ENCODE measurements around the gene CDH24. TPM values are rescaled to one million over a fixed set of nuclear protein-coding genes. Genes with fewer than 3 reads are reported as not detected.
"Not testable (repeated sequence)": the region's sequence is repeated elsewhere in the genome, so short reads cannot be mapped to it uniquely, and the experiment has no call there.

CDH24 gene
- total and polyA plus RNA-seq, 12 donors = 0.57 to 9.1 (median 1.6) TPM

- Histone ChIP-seq H3K27me3 (no peaks in the 10 kb centered on the region), H3K36me3 (no peaks in the 10 kb centered on the region), H3K27ac (no peak overlapping the region), H3K4me1 (peaks cover 0 to under 1% (median 0%) of the 10 kb centered on the region in 9 donors), H3K9me3 (no peaks in the 10 kb centered on the region), H3K4me3 (no peak overlapping the region)
- intact Hi-C loops (cut with DNase I) = no loop called here
- no peak for DNase-seq
- 72 to 79% methylated on average over 4 of the region's 4 CpGs for WGBS, 2 donors
- TF ChIP-seq CTCF (IDR thresholded peaks at IDR 0.05) = no peak
- ATAC-seq = no peak
Measured at GRCh38 chr14:23015618-23016017, 41.7 kb downstream of the CDH24 start.

- H3K27me3 ChIP-seq; DNase-seq; H3K36me3 ChIP-seq; intact Hi-C loops (cut with DNase I); H3K9me3 ChIP-seq; H3K27ac ChIP-seq; H3K4me3 ChIP-seq; ATAC-seq: not testable (repeated sequence)
- 92 to 95% methylated on average over 5 of the region's 5 CpGs for WGBS, 2 donors
- H3K4me1 ChIP-seq = peaks cover 0 to 15% (median 10%) of the 10 kb centered on the region in 9 donors
Measured at GRCh38 chr14:23013749-23014054, 43.6 kb downstream of the CDH24 start.

- ATAC-seq (no peak), DNase-seq (no peak)
- intact Hi-C loops (cut with DNase I) = no loop called here
- H3K9me3 ChIP-seq = no peaks in the 10 kb centered on the region
- TF ChIP-seq CTCF (IDR thresholded peaks at IDR 0.05) = no peak
- 62 to 79% methylated on average over 6 of the region's 6 CpGs for WGBS, 2 donors
- peaks cover 0 to 19% (median 10%) of the 10 kb centered on the region in 9 donors for H3K4me1 ChIP-seq
- H3K27me3 ChIP-seq = no peaks in the 10 kb centered on the region
- no peak overlapping the region for H3K27ac ChIP-seq
- H3K4me3 ChIP-seq = no peak overlapping the region
- H3K36me3 ChIP-seq = no peaks in the 10 kb centered on the region
Measured at GRCh38 chr14:23013054-23013748, 44.1 kb downstream of the CDH24 start.

- Histone ChIP-seq H3K27me3 (no peaks in the 10 kb centered on the region), H3K27ac (peak within 1 kb of the TSS in 9 of 10 donors; percentile 51 to 91 (median 75)), H3K36me3 (no peaks in the 10 kb centered on the region), H3K4me3 (peak within 1 kb of the TSS in 9 of 10 donors; percentile 22 to 65 (median 55)), H3K9me3 (no peaks in the 10 kb centered on the region), H3K4me1 (peaks cover 3 to 39% (median 25%) of the 10 kb centered on the region in 9 donors)
- ATAC-seq = peak; percentile 30 to 62 (median 46)
- 2 to 3% methylated on average over 40 of the region's 40 CpGs for WGBS, 2 donors
- TF ChIP-seq CTCF (IDR thresholded peaks at IDR 0.05) = no peak
- peak; percentile 86 to 87 for DNase-seq
- intact Hi-C loops (cut with DNase I) = no loop called here
Measured at GRCh38 chr14:23009939-23010726, 47.2 kb downstream of the CDH24 start, which contains the start of gene C14orf93. TSS of gene C14orf93 (minus strand) at chr14:23010143. CDS start at chr14:22999023, 11,120 bp downstream.

All from heart right ventricle (tissue), 16 donors.